GM03348 (cell line): Measurements from ENCODE around the gene OTOA.
A peak's percentile ranks its signal among the peaks of the same experiment; 100 is the strongest.
"Not testable (repeated sequence)": the region's sequence is repeated elsewhere in the genome, so short reads cannot be mapped to it uniquely, and the experiment has no call there.

Experiments
- DNase-seq: peaks from one replicate; pipeline ENCODE4 v3.0.0; 2012; ENCODE audit warnings: low spot score

OTOA gene

GRCh38 chr16:21663889-21664647 lies at the start of gene OTOA:
TSS of gene OTOA (plus strand) at chr16:21663968. CDS start at chr16:21678515, 14,547 bp downstream.
- peak; percentile 37 for DNase-seq

- DNase-seq = no peak
These were observed 48.9 kb upstream of the OTOA start for GRCh38 chr16:21614896-21615295.

GRCh38 chr16:21617607-21618006 lies 46.2 kb upstream of the OTOA start:
- no peak for DNase-seq

- DNase-seq = no peak
These were observed 45.5 kb upstream of the OTOA start for GRCh38 chr16:21618281-21618680.

GRCh38 chr16:21619765-21620425 lies 43.9 kb upstream of the OTOA start:
- DNase-seq = peak; percentile 17

GRCh38 chr16:21620592-21620991 lies 43.2 kb upstream of the OTOA start:
- no peak for DNase-seq

GRCh38 chr16:21622545-21622944 lies 41.2 kb upstream of the OTOA start:
- DNase-seq = no peak

- DNase-seq = no peak
These were observed 38.7 kb upstream of the OTOA start for GRCh38 chr16:21625026-21625425.

GRCh38 chr16:21626659-21627277 lies 37.0 kb upstream of the OTOA start:
- DNase-seq = peak; percentile 83

- no peak for DNase-seq
These were observed 35.5 kb upstream of the OTOA start for GRCh38 chr16:21628121-21628726.

GRCh38 chr16:21628772-21629171 lies 35.0 kb upstream of the OTOA start:
- no peak for DNase-seq

- DNase-seq = not testable (repeated sequence)
These were observed 33.9 kb upstream of the OTOA start for GRCh38 chr16:21629616-21630539.

GRCh38 chr16:21630866-21631265 lies 32.9 kb upstream of the OTOA start:
- not testable (repeated sequence) for DNase-seq

GRCh38 chr16:21631376-21631775 lies 32.4 kb upstream of the OTOA start:
- not testable (repeated sequence) for DNase-seq

GRCh38 chr16:21631951-21632575 lies 31.7 kb upstream of the OTOA start:
- DNase-seq = not testable (repeated sequence)

- DNase-seq = no peak
These were observed 29.6 kb upstream of the OTOA start for GRCh38 chr16:21634216-21634615.

- not testable (repeated sequence) for DNase-seq
These were observed 28.1 kb upstream of the OTOA start for GRCh38 chr16:21635694-21636093.

- no peak for DNase-seq
These were observed 26.5 kb upstream of the OTOA start for GRCh38 chr16:21637032-21637968.

GRCh38 chr16:21638573-21638975 lies 25.2 kb upstream of the OTOA start:
- peak; percentile 56 for DNase-seq

GRCh38 chr16:21639493-21639892 lies 24.3 kb upstream of the OTOA start:
- DNase-seq = no peak
